HCT116 (cell line): ENCODE results near the gene PDF. TPM values are rescaled to one million over a fixed set of nuclear protein-coding genes. Genes with fewer than 3 reads are reported as not detected.

Experiments used
- ATAC-seq: fragments of 200-7000 bp; cut with Tn5 transposase; 2 replicates; pipeline ENCODE4 v1.9.1; 2020; ENCODE audit warnings: mild to moderate bottlenecking, moderate library complexity
- BruUV-seq: library from RNA; stranded (reverse); fragments of 400-500 nt; replicated peaks from 2 replicates; lab custom pipeline; 2021; lab: Mats Ljungman, UMichigan
- CTCF ChIA-PET: fragments of 300-600 bp; sonication (Branson Sonifier 250); formaldehyde crosslinking; loops from one replicate; lab custom pipeline; 2021; ENCODE audit warnings: antibody characterized with exemption; lab: Charles Lee
- POLR2A ChIA-PET: fragments of 300-600, 350-600 bp; sonication (Branson Sonifier 250); formaldehyde crosslinking; loops from one replicate; lab custom pipeline; 2021; ENCODE audit warnings: antibody characterized with exemption; lab: Charles Lee
- RAD21 ChIA-PET, 2 experiments: fragments of 300-600 bp; sonication (Branson Sonifier 250); formaldehyde crosslinking; loops; one replicate each; lab custom pipeline; 2023; ENCODE audit warnings: low total read pairs in 2 of 2; ENCODE audit not compliant: uncharacterized antibody in 2 of 2, unreplicated experiment in 2 of 2, low non-redundant PET in 1 of 2; lab: Charles Lee
- DNase-seq: peaks from one replicate; pipeline ENCODE4 v3.0.0-alpha.2; 2010; ENCODE audit warnings: low read depth, low spot score
- H2AFZ ChIP-seq: fragments of 200-600 bp; shearing (Covaris generic), sonication (generic); 2 replicates; pipeline ENCODE4 v1.6.1; 2017; ENCODE audit warnings: low read depth, mixed run types, mixed read lengths, antibody characterized with exemption, low read length; ENCODE audit not compliant: poor library complexity, severe bottlenecking
- H3K27ac ChIP-seq: 2 replicates; pipeline ENCODE4 v1.5.1; 2012; ENCODE audit warnings: low read depth, low read length
- H3K27me3 ChIP-seq: fragments of 200-600 bp; sonication (generic); 2 replicates; pipeline ENCODE4 v1.6.1; 2016; ENCODE audit warnings: mixed run types, low read length, mixed read lengths; ENCODE audit not compliant: insufficient read depth
- H3K36me3 ChIP-seq, 2 experiments: fragments of 200-500 bp in 1 of 2; fragments of 200-600 bp in 1 of 2; sonication (Bioruptor generic) in 1 of 2; sonication (generic) in 1 of 2; 2 replicates each; pipeline versions ENCODE4 v1.5.1 to v1.6.1; 2014 to 2016; ENCODE audit warnings: low read length in 2 of 2, inconsistent platforms in 1 of 2, mixed read lengths in 1 of 2, mixed run types in 1 of 2; ENCODE audit not compliant: insufficient read depth in 2 of 2, control insufficient read depth in 1 of 2
- H3K4me1 ChIP-seq, 2 experiments: fragments of 200-600 bp in 1 of 2; sonication (generic) in 1 of 2; 2 replicates each; pipeline versions ENCODE4 v1.5.1 to v1.6.1; 2012 to 2017; ENCODE audit warnings: low read length in 2 of 2, inconsistent platforms in 1 of 2, mild to moderate bottlenecking in 1 of 2, mixed read lengths in 1 of 2, mixed run types in 1 of 2, moderate library complexity in 1 of 2; ENCODE audit not compliant: insufficient read depth in 2 of 2, control insufficient read depth in 1 of 2
- H3K4me2 ChIP-seq: fragments of 200-600 bp; sonication (generic); 2 replicates; pipeline ENCODE4 v1.6.1; 2017; ENCODE audit warnings: mixed run types, low read length, mixed read lengths
- H3K4me3 ChIP-seq, 2 experiments: fragments of 200-600 bp in 1 of 2; sonication (generic) in 1 of 2; replicated peaks in 1 of 2; 2 replicates each; pipeline ENCODE4 v1.5.1; 2011 to 2016; ENCODE audit warnings: low read length in 2 of 2, control low read depth in 1 of 2, low read depth in 1 of 2, mild to moderate bottlenecking in 1 of 2, mixed read lengths in 1 of 2, mixed run types in 1 of 2
- H3K79me2 ChIP-seq: fragments of 200-600 bp; sonication (generic); 2 replicates; pipeline ENCODE4 v1.6.1; 2017; ENCODE audit warnings: mild to moderate bottlenecking, mixed run types, low read length, moderate library complexity, mixed read lengths; ENCODE audit not compliant: insufficient read depth
- H3K9ac ChIP-seq: fragments of 200-600 bp; sonication (generic); 2 replicates; pipeline ENCODE4 v1.6.1; 2016; ENCODE audit warnings: low read length, mixed read lengths
- H3K9me2 ChIP-seq: fragments of 200-600 bp; sonication (generic), shearing (Covaris generic); 2 replicates; pipeline ENCODE4 v1.6.1; 2017; ENCODE audit warnings: mixed run types, mild to moderate bottlenecking, moderate library complexity; ENCODE audit not compliant: insufficient read depth
- H3K9me3 ChIP-seq, 2 experiments: fragments of 200-500 bp in 1 of 2; fragments of 200-600 bp in 1 of 2; sonication (Bioruptor generic) in 1 of 2; sonication (generic) in 1 of 2; 2 replicates each; pipeline ENCODE4 v1.6.1; 2014 to 2017; ENCODE audit warnings: low read length in 2 of 2, mixed read lengths in 2 of 2, inconsistent platforms in 1 of 2, low read depth in 1 of 2, mild to moderate bottlenecking in 1 of 2, mixed run types in 1 of 2, moderate library complexity in 1 of 2; ENCODE audit not compliant: control insufficient read depth in 1 of 2, insufficient read depth in 1 of 2
- H4K20me1 ChIP-seq: fragments of 200-600 bp; sonication (generic), shearing (Covaris generic); 2 replicates; pipeline ENCODE4 v1.6.1; 2017; ENCODE audit warnings: mixed run types, mild to moderate bottlenecking, moderate library complexity; ENCODE audit not compliant: insufficient read depth
- ATF3 ChIP-seq: IDR thresholded peaks from 2 replicates; pipeline ENCODE4 v1.6.1; 2012
- CEBPB ChIP-seq: IDR thresholded peaks from 2 replicates; pipeline ENCODE4 v1.6.1; 2012; ENCODE audit warnings: low read depth
- CTCF ChIP-seq, 3 experiments: fragments of 200-600 bp in 1 of 3; sonication (generic) in 1 of 3; IDR thresholded peaks in 2 of 3; conservative IDR thresholded peaks in 1 of 3; 2 replicates each; pipeline ENCODE4 v1.5.1; 2012 to 2017; ENCODE audit warnings: low read depth in 2 of 3, low read length in 2 of 3, antibody characterized with exemption in 1 of 3, borderline replicate concordance in 1 of 3, control low read depth in 1 of 3, mild to moderate bottlenecking in 1 of 3, mixed read lengths in 1 of 3, mixed run types in 1 of 3, moderate library complexity in 1 of 3; ENCODE audit not compliant: insufficient read depth in 1 of 3
- EZH2 ChIP-seq: fragments of 200-600 bp; sonication (generic); IDR thresholded peaks from 2 replicates; pipeline ENCODE4 v1.6.1; 2017; ENCODE audit warnings: antibody characterized with exemption, mixed run types
- FOSL1 ChIP-seq: IDR thresholded peaks from 2 replicates; pipeline ENCODE4 v1.6.1; 2012; ENCODE audit warnings: low read depth
- JUND ChIP-seq: IDR thresholded peaks from 2 replicates; pipeline ENCODE4 v1.6.1; 2012
- POLR2A ChIP-seq: IDR thresholded peaks from 2 replicates; pipeline ENCODE4 v1.7.0; 2011; ENCODE audit warnings: borderline replicate concordance; ENCODE audit not compliant: insufficient read depth, insufficient read length; ENCODE audit errors: extremely low read depth
- POLR2AphosphoS5 ChIP-seq: IDR thresholded peaks from 2 replicates; pipeline ENCODE4 v1.6.1; 2011; ENCODE audit warnings: mild to moderate bottlenecking, low read depth, low read length, moderate library complexity
- REST ChIP-seq: IDR thresholded peaks from 2 replicates; pipeline ENCODE4 v1.6.1; 2012; ENCODE audit warnings: low read depth
- SP1 ChIP-seq: IDR thresholded peaks from 2 replicates; pipeline ENCODE4 v1.6.1; 2012; ENCODE audit warnings: low read depth
- ZBTB33 ChIP-seq: IDR thresholded peaks from 2 replicates; pipeline ENCODE4 v1.6.1; 2011; ENCODE audit warnings: mild to moderate bottlenecking, low read length, moderate library complexity; ENCODE audit not compliant: insufficient replicate concordance; ENCODE audit errors: extremely low read depth
- intact Hi-C: fragments of 100-400 bp; cut with micrococcal nuclease; formaldehyde crosslinking; loops from 2 replicates; pipeline ENCODE4 v1.10.0; 2022
- total RNA-seq: library from RNA; stranded (reverse); gene quantifications from one replicate; pipeline ENCODE4 v1.2.1, GENCODE V29; 2021; ENCODE audit not compliant: unreplicated experiment

The PDF gene
- total RNA-seq, 1 experiment from 2014 or later = 33.9 TPM

GRCh38 chr16:69329369-69330285, 761 bp downstream of the PDF start (continued):
- no peak for TF ChIP-seq ZBTB33
- TF ChIP-seq EZH2 = no peak
- no peak for TF ChIP-seq CTCF (IDR thresholded peaks at IDR 0.05 in 2 of 3, conservative IDR thresholded peaks at IDR 0.05 in 1 of 3; ENCODE audit: borderline replicate concordance in 1 of 3, insufficient read depth in 1 of 3, low read depth in 2 of 3, low read length in 2 of 3)

DNA sequence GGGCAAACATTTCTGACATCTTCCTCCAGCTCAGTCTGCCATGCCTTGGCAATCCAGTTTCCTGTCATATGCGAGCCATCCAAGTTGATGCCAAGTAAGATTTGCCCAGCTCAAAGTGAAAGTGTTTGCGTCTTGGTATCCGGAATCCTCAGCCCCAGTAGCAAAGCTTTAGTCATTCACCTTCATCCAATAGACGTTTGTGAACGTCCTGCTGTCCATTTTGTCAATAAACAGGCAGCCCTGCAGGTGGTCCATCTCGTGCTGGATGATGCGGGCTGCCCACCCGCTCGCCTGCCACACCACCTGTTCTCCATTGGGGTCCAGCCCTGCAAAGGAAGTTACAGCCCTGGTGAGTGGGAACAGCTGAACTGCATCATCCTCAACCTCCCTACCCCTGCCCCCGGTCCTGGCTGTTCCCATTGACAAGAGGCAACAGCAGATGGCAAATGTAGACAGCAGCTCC, 1.5 kb downstream of the PDF start:
- peak overlapping the region; percentile 97 for H3K4me2 ChIP-seq
- peak overlapping the region; percentile 87 to 88 for H3K4me3 ChIP-seq
- H3K27me3 ChIP-seq = no peaks in the 10 kb centered on the region
- H3K79me2 ChIP-seq = peaks cover 88% of the 10 kb centered on the region
- peak overlapping the region; percentile 88 for H3K9ac ChIP-seq
- no peaks in the 10 kb centered on the region for H3K9me3 ChIP-seq
- ChIA-PET RAD21 (no interaction called here), CTCF (no interaction called here), POLR2A (no interaction called here)
- peak overlapping the region; percentile 87 for H3K27ac ChIP-seq
- no peak overlapping the region for H2AFZ ChIP-seq
- H3K9me2 ChIP-seq = no peaks in the 10 kb centered on the region
- DNase-seq = no peak
- no peak for ATAC-seq
- H3K36me3 ChIP-seq = peaks cover 36 to 61% of the 10 kb centered on the region in 2 experiments
- intact Hi-C loops = no loop called here
- BruUV-seq = no TSS peak
- peaks cover 20% of the 10 kb centered on the region; the same call in 1 of the 2 replicates for H4K20me1 ChIP-seq
- H3K4me1 ChIP-seq = peaks cover 18 to 33% of the 10 kb centered on the region in 2 experiments
- TF ChIP-seq POLR2A (no peak), ATF3 (no peak), POLR2AphosphoS5 (peak; percentile 7; the same call in 1 of the 2 replicates), FOSL1 (no peak), CTCF (IDR thresholded peaks at IDR 0.05 in 2 of 3, conservative IDR thresholded peaks at IDR 0.05 in 1 of 3; ENCODE audit: borderline replicate concordance in 1 of 3, insufficient read depth in 1 of 3, low read depth in 2 of 3, low read length in 2 of 3) (no peak), SP1 (0 out of 2 replicates have a peak, but pooled peaks have one; percentile 4), REST (no peak), JUND (no peak), CEBPB (no peak)
